ENCODE results near the gene PIGS.
"Not testable (repeated sequence)": the region's sequence is repeated elsewhere in the genome, so short reads cannot be mapped to it uniquely, and the experiment has no call there.

Gene PIGS
- total RNA-seq, result 46.7 reads per million, percentile 67 among the genes with 10 or more reads in this experiment

- peak; percentile 90 for DNase-seq
These were observed at the start of gene PIGS for GRCh38 chr17:28571361-28572122. PIGS (minus strand) TSS chr17:28571524; CDS start chr17:28571496, 28 bp downstream.

- DNase-seq, result no peak
These were observed 48.7 kb upstream of the PIGS start for GRCh38 chr17:28620010-28620409.

- no peak for DNase-seq
These were observed 47.1 kb upstream of the PIGS start for GRCh38 chr17:28618464-28618863.

GRCh38 chr17:28616281-28616680 lies 45.0 kb upstream of the PIGS start:
- no peak for DNase-seq

GRCh38 chr17:28615260-28615940 lies 44.1 kb upstream of the PIGS start:
- DNase-seq, result no peak

GRCh38 chr17:28613931-28614381 lies 42.6 kb upstream of the PIGS start, which contains the start of gene RSKR:
RSKR (minus strand) TSS chr17:28614185; CDS start chr17:28614161, 24 bp downstream.
- no peak for DNase-seq

GRCh38 chr17:28612936-28613872 lies 41.9 kb upstream of the PIGS start:
- peak; percentile 29 for DNase-seq

- DNase-seq, result no peak
These were observed 41.2 kb upstream of the PIGS start for GRCh38 chr17:28612531-28612930.

- no peak for DNase-seq
These were observed 39.1 kb upstream of the PIGS start for GRCh38 chr17:28610376-28610775.

- not testable (repeated sequence) for DNase-seq
These were observed 32.7 kb upstream of the PIGS start for GRCh38 chr17:28604031-28604430.

GRCh38 chr17:28599311-28600184 lies 28.2 kb upstream of the PIGS start:
- peak; percentile 52 for DNase-seq

GRCh38 chr17:28598799-28599310 lies 27.5 kb upstream of the PIGS start, which contains the start of gene SPAG5:
SPAG5 (minus strand) TSS chr17:28599025; CDS start chr17:28598946, 79 bp downstream.
- peak; percentile 92 for DNase-seq

GRCh38 chr17:28598389-28598788 lies 27.1 kb upstream of the PIGS start:
- DNase-seq, result no peak

GRCh38 chr17:28597606-28598383 lies 26.5 kb upstream of the PIGS start:
- DNase-seq, result no peak

GRCh38 chr17:28592260-28592659 lies 20.9 kb upstream of the PIGS start:
- no peak for DNase-seq

- no peak for DNase-seq
These were observed 14.5 kb upstream of the PIGS start for GRCh38 chr17:28585851-28586250.

- no peak for DNase-seq
These were observed 13.1 kb upstream of the PIGS start for GRCh38 chr17:28584434-28584833.

- DNase-seq, result no peak
These were observed 11.2 kb upstream of the PIGS start for GRCh38 chr17:28582513-28582912.

- no peak for DNase-seq
These were observed 9.6 kb upstream of the PIGS start for GRCh38 chr17:28580959-28581358.

GRCh38 chr17:28579526-28579925 lies 8.2 kb upstream of the PIGS start:
- DNase-seq, result no peak

Measured in effector CD4-positive, alpha-beta T cell (primary cell).